HG03095 (cell line): Measurements from ENCODE around the gene USP32.
"Not testable (repeated sequence)": the region's sequence is repeated elsewhere in the genome, so short reads cannot be mapped to it uniquely, and the experiment has no call there.

ENCODE experiments used
- ATAC-seq: cut with Tn5 transposase; IDR thresholded peaks from one replicate; pipeline ENCODE4 v1.9.1; 2021; ENCODE audit warnings: moderate library complexity; ENCODE audit not compliant: unreplicated experiment

USP32 gene

DNA sequence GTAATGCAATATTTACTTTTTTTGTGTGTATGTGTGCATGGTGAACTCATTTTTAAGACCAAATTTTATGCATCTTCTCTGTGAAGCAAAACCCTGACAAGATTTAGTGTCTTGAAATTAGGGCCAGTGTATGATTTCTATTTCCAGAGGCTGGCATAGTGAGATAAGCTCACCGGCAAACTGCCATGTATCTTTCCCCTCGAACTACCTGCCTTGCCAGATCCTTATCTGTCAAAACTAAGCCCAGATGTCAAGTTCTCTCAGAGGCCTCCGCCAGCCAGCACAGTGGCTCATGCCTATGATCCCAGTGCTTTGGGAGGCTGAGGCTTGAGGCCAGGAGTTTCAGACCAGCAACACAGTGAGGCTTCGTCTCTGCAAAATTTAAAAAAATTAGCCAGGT, 10.0 kb downstream of the USP32 start:
- no peak for ATAC-seq

DNA sequence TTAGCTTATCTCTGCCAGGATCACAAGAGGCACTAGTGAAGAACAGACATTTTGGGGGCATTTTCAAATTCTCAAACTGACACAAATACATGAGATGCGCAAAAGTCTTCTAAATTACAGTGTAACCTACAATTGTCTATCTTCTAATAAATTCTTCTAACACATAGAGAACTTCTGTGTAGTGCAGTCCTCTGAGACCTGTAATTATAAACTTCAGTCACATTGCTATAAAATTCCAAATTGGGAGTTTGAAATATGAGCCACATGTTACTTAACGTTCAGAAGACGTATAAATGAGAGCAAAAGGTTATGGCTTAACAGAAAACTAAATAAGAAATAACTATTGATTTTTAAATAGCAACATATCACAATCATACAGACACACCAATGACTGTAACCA, 12.5 kb downstream of the USP32 start:
- ATAC-seq: not testable (repeated sequence)

DNA sequence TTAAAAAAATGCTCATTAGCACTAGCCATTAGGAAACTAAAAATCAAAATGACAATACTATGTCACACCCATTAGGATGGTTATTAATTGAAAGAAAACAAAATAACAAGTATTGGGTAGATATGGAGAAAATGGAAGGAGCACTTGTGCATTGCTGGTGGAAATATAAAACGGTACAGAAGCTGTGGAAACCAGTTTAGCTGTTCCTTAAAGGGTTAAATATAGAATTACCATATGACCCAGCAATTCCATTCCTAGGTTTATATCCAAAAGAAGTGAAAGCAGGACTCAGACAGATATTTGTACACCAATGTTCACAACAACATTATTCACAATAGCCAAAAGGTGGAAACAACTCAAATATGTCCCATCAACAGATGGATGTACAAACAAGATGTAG, 13.7 kb downstream of the USP32 start:
- ATAC-seq: not testable (repeated sequence)

- ATAC-seq: no peak
Observed at GRCh38 chr17:60372790-60373483, 19.0 kb downstream of the USP32 start.

DNA sequence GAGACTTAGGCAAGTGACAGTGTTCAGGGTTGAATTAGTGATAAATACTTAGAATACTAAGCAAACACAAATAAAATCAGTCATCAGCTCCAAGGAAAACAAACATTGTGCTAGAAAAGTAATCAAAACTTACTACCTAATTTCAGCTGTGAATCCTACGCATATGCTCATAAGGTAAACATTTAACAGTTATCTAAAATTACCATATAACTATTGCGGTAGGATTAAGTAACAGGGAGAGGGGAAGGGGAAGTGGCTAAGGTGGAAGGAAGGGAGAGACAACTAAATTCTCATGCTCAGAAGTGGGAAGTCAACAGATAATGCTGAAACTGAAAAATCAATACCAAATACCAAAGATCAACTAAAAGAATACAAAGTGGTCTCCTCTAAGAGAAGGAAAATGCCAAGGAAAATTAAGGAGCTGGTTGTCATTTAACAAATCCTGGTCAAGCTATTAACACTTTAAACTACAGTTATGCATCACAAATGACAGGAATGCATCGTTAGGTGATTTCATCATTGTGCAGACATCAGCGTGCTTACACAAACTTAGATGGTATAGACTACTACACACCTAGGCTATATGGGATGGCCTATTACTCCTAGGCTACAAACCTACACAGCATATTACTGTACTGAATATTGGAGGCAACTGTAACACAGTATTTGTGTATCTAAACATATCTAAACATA, 20.0 kb downstream of the USP32 start:
- ATAC-seq: no peak

DNA sequence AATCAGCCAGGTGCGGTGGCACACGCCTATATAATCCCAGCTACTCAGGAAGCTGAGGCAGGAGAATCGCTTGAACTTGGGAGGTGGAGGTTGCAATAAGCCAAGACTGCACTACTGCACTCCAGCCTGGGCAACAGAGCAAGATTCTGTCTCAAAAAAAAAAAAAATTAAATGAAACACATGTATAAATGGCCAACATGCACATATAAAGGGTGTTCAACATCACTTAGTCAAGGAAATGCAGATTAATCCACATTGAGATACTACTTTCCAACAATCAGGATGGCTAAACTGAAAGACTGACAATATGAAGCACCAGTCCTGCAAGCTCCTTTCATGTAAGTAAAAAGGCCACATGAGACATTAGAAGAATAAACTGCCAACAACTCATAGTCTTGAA, 20.5 kb downstream of the USP32 start:
- ATAC-seq: no peak

GRCh38 chr17:60369727-60370126, 22.2 kb downstream of the USP32 start:
- ATAC-seq: no peak

DNA sequence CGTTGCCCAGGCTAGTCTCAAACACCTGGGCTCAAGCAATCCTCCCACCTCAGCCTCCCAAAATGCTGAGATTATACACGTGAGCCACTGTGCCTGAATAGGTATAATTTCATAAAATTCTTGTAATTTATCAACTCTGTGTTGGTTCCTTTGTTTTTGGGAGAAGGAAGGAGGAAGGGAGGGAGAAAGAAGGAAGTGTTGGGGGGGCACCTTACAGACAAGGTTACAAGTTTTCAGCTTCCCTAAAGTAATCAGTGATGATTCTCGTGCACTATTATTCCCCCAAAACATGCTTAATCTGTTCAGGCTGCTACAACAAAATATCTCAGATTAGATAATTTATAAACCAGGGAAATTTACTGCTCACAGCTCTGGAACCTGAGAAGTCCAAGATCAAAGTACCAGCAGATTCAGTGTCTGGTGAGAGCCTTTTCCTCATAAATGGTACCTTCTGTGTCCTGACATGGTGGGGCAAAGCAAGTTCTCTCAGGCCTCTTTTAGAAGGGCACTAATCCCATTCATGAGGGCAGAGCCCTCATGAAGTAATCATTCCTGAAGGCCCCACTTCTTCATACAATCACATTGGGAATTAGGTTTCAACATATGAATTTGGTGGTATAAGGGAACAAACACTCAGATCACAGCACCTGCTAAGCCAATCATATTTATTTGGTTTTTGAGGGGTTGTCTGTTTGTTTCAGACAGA, 28.1 kb downstream of the USP32 start:
- no peak for ATAC-seq

DNA sequence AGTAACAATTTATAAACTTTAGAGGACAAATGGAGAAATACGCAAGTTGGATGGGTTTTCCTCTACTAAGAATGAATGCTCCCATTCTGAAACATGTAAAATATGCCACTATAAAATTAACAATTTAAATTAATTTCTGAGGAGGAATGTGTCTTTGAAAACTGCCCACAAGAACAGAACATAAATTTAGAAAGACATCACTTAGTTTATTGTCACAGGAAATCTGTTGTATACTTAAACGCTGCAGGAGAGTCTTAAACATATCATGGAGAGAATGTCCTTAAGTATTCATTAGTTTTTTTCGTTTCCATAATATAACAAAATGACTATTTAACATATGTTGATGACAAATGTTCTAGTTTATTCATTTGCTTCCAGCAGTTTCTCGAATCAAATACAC, 29.6 kb downstream of the USP32 start:
- ATAC-seq: no peak

DNA sequence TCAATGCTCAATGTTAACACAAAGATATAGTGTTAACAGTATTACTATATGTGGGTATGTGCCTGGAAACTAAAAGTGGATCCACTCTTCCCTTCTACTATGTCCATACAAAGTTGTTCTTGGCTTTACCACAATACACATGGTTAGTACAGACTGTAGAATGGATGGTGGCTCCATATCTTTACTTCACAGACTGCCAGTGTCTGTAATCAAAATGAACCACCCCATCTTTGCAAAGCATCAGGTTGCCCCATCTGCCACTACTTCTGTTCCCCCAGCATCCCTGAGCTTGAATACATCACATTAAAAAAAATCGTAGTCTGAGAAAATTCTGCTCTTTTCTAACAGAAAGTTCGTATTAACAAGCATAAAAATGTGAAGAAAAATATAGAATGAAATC, 30.0 kb downstream of the USP32 start:
- ATAC-seq: no peak

GRCh38 chr17:60359415-60359814, 32.5 kb downstream of the USP32 start:
- ATAC-seq: no peak

DNA sequence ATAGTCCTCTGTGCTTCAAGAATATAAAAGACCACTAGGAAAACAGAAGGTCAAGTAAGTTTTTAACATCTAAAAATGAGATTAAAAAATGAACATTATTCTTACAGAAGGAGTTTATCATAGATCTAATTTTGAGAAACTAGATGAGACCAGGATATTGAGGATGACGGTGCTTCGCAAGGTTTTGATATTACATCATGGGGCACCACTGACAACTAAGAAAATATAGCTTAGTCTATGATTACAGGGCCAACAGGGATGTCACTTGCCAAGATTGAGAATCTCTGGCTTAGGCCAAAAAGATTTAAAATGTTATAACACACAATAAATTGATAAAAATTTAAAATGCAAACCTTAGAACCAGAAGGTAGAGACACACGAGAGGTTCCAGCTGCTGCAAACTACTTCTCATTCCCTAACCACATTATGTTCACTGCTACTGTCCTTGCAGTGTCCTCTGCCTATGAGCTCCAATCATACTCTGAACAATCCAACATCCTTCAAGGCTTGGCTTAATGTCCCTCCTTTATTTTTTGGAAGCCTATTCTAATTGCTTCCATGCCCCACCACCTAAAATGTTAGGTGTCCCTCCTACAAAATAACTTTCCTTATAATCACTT, 33.2 kb downstream of the USP32 start:
- ATAC-seq: no peak

- no peak for ATAC-seq
Observed at GRCh38 chr17:60356940-60357339, 35.0 kb downstream of the USP32 start.

GRCh38 chr17:60355663-60356594, 36.0 kb downstream of the USP32 start:
- no peak for ATAC-seq

GRCh38 chr17:60354223-60354622, 37.7 kb downstream of the USP32 start:
- ATAC-seq: no peak

GRCh38 chr17:60353773-60354172, 38.2 kb downstream of the USP32 start:
- ATAC-seq: no peak

- ATAC-seq: no peak
Observed at GRCh38 chr17:60352569-60352968, 39.4 kb downstream of the USP32 start.

- ATAC-seq: no peak
Observed at GRCh38 chr17:60352071-60352470, 39.9 kb downstream of the USP32 start.

- no peak for ATAC-seq
Observed at GRCh38 chr17:60351012-60351695, 40.8 kb downstream of the USP32 start.

GRCh38 chr17:60348616-60349015, 43.3 kb downstream of the USP32 start:
- no peak for ATAC-seq
